Loucy (cell line): ENCODE results near the gene PFAS.

Experiments used
- EZH2phosphoT487 ChIP-seq: fragments of 200-600 bp; IDR thresholded peaks from 2 replicates; pipeline ENCODE4 v1.6.1; 2018; ENCODE audit warnings: antibody characterized with exemption, mild to moderate bottlenecking, moderate library complexity, borderline replicate concordance
- TF ChIP-seq, protein P1 (sequence below): fragments of 200-600 bp; sonication (generic); conservative IDR thresholded peaks from 2 replicates; pipeline ENCODE4 v1.5.1; 2014; ENCODE audit warnings: mild to moderate bottlenecking, antibody characterized with exemption, low read length

DNA sequence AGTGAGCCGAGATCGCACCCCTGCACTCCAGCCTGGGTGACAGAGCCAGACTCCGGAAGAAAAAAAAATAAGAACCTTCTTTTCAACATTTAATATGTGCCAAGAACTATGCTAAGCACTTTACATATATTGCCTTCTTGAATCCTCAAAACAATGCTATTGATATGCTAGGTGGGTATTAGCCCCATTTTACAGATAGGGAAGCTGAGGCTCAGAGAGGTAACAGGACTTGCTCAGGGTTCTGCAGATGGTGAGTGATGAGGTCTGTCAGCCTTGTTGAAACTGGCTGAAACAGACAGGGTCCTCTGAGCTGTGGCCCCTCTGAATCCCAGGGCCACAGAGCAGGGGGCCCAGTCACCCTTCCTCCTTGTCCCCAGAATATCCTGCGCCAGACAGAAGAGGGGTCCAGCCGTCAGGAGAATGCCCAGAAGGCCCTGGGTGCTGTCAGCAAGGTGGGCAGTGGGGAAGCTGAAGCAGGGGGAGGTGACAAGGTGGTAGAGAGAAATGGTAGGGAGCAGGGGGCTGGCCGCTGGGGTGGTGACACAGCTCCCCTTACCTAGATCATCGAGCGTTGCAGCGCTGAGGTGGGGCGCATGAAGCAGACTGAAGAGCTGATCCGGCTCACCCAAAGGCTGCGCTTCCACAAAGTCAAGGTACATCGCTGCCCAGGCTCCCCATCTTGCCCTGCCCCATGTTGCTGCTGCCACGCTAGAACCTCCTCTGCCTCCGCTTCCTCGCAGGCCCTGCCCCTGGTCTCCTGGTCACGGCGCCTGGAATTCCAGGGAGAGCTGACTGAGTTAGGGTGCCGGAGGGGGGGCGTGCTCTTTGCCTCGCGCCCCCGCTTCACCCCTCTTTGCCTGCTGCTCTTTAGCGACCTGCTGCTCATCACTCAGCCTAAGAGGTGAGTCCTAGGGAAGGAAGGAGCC lies 69.2 kb downstream of the PFAS start:
- TF ChIP-seq, protein P1, sequence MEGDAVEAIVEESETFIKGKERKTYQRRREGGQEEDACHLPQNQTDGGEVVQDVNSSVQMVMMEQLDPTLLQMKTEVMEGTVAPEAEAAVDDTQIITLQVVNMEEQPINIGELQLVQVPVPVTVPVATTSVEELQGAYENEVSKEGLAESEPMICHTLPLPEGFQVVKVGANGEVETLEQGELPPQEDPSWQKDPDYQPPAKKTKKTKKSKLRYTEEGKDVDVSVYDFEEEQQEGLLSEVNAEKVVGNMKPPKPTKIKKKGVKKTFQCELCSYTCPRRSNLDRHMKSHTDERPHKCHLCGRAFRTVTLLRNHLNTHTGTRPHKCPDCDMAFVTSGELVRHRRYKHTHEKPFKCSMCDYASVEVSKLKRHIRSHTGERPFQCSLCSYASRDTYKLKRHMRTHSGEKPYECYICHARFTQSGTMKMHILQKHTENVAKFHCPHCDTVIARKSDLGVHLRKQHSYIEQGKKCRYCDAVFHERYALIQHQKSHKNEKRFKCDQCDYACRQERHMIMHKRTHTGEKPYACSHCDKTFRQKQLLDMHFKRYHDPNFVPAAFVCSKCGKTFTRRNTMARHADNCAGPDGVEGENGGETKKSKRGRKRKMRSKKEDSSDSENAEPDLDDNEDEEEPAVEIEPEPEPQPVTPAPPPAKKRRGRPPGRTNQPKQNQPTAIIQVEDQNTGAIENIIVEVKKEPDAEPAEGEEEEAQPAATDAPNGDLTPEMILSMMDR, result no peak
- no peak for TF ChIP-seq EZH2phosphoT487
